Fibroblast of mammary gland (primary cell): ENCODE results near the gene PCOLCE2.

ENCODE experiments used
- DNase-seq: peaks from one replicate; pipeline ENCODE4 v3.0.0-alpha.2; 2010; ENCODE audit warnings: low read depth
- H3K4me3 ChIP-seq: 2 replicates; pipeline ENCODE4 v1.5.1; 2011; ENCODE audit warnings: low read depth, mild to moderate bottlenecking, low read length, moderate library complexity; ENCODE audit not compliant: control insufficient read depth
- TF ChIP-seq, protein P1 (sequence below): conservative IDR thresholded peaks from 2 replicates; pipeline ENCODE4 v1.5.1; 2011; ENCODE audit warnings: low read depth, low read length, inconsistent platforms; ENCODE audit not compliant: control insufficient read depth, insufficient read depth

PCOLCE2 gene, protein sequence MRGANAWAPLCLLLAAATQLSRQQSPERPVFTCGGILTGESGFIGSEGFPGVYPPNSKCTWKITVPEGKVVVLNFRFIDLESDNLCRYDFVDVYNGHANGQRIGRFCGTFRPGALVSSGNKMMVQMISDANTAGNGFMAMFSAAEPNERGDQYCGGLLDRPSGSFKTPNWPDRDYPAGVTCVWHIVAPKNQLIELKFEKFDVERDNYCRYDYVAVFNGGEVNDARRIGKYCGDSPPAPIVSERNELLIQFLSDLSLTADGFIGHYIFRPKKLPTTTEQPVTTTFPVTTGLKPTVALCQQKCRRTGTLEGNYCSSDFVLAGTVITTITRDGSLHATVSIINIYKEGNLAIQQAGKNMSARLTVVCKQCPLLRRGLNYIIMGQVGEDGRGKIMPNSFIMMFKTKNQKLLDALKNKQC

DNA sequence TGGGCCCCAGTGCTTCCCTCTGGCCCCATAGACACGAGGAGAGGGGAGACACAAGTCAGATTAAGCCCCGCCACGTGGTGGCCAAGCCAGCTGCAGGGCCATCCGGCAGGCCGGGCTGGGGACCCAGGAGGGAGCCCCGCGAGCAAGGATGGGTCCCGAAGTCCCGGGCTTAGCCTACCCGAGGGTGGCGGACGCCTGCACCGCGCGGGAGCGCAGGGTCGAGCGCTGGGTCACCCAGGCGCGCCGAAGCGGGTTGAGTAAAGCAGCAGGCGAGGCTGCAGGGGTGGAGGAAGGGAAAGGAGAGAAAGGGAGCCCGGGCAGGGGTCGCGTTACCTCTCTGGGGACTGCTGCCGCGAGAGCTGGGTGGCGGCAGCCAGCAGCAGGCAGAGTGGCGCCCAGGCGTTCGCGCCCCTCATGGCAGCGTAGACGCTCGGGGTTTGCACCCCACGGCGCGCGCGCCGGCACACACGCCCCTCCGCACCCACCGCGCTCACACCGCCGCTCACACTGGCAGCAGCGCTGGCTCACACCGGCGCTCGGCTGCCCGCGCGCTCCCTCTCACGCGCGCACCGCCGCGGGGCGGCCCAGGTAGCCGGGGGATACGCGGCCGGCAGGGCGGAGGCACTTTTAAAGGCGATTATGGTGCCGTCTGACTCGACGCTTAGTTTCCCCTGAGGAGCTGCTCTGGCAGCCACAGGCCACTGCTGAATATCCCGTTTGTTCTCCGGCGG is at the start of gene PCOLCE2:
Gene PCOLCE2 (minus strand): TSS at position 603 of the 731 bp plus-strand sequence. CDS start 187 bp downstream, at position 416.
- peak; percentile 29 for DNase-seq
- H3K4me3 ChIP-seq: peak within 1 kb of the TSS; percentile 53
- TF ChIP-seq, protein P1, sequence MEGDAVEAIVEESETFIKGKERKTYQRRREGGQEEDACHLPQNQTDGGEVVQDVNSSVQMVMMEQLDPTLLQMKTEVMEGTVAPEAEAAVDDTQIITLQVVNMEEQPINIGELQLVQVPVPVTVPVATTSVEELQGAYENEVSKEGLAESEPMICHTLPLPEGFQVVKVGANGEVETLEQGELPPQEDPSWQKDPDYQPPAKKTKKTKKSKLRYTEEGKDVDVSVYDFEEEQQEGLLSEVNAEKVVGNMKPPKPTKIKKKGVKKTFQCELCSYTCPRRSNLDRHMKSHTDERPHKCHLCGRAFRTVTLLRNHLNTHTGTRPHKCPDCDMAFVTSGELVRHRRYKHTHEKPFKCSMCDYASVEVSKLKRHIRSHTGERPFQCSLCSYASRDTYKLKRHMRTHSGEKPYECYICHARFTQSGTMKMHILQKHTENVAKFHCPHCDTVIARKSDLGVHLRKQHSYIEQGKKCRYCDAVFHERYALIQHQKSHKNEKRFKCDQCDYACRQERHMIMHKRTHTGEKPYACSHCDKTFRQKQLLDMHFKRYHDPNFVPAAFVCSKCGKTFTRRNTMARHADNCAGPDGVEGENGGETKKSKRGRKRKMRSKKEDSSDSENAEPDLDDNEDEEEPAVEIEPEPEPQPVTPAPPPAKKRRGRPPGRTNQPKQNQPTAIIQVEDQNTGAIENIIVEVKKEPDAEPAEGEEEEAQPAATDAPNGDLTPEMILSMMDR: no peak

DNA sequence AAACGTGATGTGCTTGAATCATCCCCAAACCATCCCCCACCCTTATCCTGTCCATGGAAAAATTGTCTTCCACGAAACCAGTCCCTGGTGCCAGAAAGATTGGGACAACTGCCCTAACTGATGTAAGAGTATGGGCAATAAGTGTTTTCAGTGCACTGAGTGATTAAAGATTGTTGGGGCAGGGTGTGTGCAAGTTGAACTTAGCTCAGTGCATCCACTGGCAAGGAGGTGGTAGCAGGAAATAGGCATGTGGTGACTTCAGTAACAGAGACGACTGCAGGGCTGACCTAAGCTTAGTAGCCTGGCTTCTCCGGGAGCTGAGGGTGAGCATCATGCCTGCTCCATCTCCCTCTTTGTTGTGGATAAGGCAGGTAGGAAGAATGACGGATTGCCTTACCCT is 47.1 kb upstream of the PCOLCE2 start:
- H3K4me3 ChIP-seq: no peak overlapping the region
- TF ChIP-seq, protein P1: no peak
- DNase-seq: no peak

DNA sequence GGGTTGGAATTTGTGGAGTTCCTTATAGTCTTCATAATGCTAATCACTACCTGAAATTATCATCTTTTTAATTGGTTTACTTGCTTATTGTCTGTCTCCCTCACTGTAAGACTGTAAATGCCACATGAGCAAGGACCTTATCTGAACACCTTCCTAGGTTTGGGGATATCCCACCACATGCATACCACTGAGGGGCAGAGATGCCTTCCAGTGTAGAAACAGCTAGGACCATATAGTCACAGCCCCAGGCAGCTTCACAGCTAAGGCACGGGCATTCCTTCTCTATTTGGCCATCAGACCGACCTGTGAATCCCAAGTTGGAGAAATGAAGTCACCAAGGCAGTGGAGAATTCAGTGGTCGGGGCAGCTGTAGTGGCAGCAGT is 46.0 kb upstream of the PCOLCE2 start:
- TF ChIP-seq, protein P1: no peak
- DNase-seq: no peak
- no peak overlapping the region for H3K4me3 ChIP-seq

DNA sequence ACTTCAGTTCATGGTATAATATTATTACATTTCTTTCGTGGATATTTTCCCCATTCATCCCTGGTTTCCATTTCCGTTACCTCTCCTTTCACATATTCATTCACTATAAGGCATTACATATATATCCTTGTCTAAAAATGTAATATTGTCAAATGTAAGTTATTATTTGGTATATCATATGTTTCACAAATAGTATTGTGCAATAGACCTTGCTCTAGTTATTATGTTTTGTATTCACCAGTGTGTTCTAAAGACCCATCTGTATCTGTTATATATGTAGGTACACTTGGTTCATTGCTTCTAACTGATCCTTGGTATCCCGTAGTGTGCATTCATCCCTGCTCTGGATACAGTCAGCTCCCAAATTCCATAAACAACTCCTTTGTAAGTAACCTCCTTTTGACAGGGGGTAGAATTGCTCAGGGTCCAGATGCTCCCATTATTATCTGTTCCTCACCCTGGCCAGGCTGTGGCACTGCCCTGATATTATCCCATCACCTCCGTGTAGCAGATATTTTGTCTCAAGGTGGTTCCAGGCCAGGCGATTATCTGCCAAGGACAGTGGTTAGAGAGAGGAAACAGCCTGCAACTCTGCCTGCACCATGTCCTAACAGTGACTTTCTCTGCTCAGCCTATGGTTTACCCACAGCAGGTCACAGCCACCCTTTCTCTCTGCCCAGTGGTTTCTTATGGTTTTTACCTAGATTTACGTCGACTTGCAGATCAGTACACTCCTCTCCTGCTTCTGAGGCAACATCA is 45.4 kb upstream of the PCOLCE2 start:
- no peak for DNase-seq

DNA sequence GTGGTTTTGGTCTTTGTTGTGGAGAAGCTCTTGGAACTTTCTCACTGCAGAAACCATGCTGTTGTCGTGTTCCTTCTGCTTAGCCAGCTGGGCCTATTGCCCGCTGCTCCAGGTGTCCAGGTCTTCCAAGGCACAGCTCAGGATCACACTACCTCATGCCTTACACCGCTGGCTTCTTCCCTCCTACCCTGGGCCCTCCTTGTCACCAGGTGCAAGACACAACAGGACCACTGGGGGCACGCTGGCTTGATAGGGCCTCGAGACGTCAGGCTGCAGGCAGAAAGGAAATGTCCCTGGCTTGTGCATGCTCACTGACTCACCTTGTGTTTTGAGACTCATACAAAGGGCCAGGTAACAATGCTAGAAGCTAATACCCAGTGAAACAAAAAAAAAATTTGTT is 42.3 kb upstream of the PCOLCE2 start:
- DNase-seq: no peak
- H3K4me3 ChIP-seq: no peak overlapping the region
- TF ChIP-seq, protein P1: peak; percentile 6

More for the DNA sequence above, 45.4 kb upstream of the PCOLCE2 start:
- TF ChIP-seq, protein P1: no peak
- H3K4me3 ChIP-seq: no peak overlapping the region

DNA sequence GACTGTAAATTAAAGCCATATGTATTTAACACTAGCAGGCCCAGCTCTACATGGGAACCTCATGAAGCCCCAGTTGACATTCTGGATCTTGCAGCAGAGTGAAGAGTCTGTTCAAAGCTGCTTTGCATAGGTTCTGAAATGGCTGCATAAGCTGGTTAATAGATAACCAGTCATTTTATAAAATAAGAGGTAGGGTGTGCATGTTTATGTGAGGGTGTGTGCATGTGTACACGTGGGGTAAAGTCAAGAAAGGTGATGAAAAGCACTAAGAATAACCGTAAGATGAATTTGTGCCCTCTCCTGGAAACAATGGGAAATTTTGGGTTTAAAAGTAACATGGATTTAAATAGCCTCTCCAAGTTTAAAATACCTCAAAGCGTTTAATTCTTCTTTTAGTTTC is 41.6 kb upstream of the PCOLCE2 start:
- no peak overlapping the region for H3K4me3 ChIP-seq
- TF ChIP-seq, protein P1: peak; percentile 19
- DNase-seq: peak; percentile 20
